ENCODE measurements around the gene GABRR2.

DNA sequence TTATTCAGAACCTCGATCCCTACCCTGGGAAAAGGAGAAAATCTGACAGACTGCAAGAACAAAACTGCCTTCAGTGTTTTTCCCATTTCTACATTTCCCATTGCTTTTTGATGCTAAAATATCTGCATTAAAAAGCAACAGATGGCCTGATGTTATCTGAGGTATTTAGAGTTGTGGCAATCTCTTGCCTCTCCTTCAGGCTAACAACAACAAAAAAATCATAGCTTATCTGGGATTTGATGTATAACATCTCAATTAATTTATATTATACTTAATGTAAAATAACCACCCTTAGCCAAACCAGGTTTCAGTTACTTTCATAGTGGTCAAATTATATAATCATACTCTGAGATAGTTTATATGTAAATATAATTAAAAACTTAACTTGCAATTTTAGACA, 15.8 kb upstream of the GABRR2 start:
- TF ChIP-seq, protein P1, sequence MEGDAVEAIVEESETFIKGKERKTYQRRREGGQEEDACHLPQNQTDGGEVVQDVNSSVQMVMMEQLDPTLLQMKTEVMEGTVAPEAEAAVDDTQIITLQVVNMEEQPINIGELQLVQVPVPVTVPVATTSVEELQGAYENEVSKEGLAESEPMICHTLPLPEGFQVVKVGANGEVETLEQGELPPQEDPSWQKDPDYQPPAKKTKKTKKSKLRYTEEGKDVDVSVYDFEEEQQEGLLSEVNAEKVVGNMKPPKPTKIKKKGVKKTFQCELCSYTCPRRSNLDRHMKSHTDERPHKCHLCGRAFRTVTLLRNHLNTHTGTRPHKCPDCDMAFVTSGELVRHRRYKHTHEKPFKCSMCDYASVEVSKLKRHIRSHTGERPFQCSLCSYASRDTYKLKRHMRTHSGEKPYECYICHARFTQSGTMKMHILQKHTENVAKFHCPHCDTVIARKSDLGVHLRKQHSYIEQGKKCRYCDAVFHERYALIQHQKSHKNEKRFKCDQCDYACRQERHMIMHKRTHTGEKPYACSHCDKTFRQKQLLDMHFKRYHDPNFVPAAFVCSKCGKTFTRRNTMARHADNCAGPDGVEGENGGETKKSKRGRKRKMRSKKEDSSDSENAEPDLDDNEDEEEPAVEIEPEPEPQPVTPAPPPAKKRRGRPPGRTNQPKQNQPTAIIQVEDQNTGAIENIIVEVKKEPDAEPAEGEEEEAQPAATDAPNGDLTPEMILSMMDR (IDR thresholded peaks at IDR 0.05) = no peak
- TF ChIP-seq EZH2 (IDR thresholded peaks at IDR 0.05) = no peak
- TF ChIP-seq EZH2phosphoT487 (IDR thresholded peaks at IDR 0.05) = no peak

Measured in neural progenitor cell (in vitro differentiated cells).